DND-41 (cell line): ENCODE results near the gene ATF2.

ENCODE experiments used
- EZH2 ChIP-seq: IDR thresholded peaks from 3 replicates; pipeline ENCODE4 v1.6.1; 2012; ENCODE audit warnings: borderline replicate concordance, low read depth, mild to moderate bottlenecking, moderate library complexity, low read length, inconsistent platforms; ENCODE audit not compliant: severe bottlenecking
- TF ChIP-seq, protein P1 (sequence below): IDR thresholded peaks from 2 replicates; pipeline ENCODE4 v1.5.1; 2012; ENCODE audit warnings: borderline replicate concordance, low read length, moderate library complexity, mild to moderate bottlenecking; ENCODE audit not compliant: poor library complexity, severe bottlenecking; ENCODE audit errors: extremely low read depth

DNA sequence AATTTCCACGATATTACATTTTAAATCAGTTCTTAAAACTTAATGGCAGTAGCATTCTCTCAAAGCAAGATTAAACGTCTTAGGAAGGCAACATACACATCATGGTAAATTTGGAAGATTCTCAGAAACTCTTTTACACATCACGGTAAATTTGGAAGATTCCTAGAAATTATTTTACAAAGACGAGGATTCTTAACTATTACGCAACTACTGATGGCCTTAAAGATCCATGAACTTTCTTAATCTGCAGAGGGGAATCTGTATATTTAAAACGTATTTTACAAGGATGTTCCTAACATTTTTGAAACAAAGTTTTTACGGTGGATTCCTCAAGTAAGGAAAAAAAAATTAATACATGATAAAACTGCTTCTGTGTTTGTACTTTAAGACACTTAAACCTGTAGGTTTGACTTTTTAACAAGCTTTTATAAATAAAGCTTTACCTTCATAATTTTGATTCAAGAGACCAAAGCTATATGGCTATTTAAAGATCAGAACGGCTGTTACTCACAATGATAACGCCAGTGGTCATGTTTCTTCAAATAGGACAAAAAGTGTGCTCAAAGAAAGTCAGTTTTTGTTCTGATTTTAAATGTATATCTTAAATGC is 1.7 kb downstream of the ATF2 start:
- no peak for TF ChIP-seq EZH2
- TF ChIP-seq, protein P1, sequence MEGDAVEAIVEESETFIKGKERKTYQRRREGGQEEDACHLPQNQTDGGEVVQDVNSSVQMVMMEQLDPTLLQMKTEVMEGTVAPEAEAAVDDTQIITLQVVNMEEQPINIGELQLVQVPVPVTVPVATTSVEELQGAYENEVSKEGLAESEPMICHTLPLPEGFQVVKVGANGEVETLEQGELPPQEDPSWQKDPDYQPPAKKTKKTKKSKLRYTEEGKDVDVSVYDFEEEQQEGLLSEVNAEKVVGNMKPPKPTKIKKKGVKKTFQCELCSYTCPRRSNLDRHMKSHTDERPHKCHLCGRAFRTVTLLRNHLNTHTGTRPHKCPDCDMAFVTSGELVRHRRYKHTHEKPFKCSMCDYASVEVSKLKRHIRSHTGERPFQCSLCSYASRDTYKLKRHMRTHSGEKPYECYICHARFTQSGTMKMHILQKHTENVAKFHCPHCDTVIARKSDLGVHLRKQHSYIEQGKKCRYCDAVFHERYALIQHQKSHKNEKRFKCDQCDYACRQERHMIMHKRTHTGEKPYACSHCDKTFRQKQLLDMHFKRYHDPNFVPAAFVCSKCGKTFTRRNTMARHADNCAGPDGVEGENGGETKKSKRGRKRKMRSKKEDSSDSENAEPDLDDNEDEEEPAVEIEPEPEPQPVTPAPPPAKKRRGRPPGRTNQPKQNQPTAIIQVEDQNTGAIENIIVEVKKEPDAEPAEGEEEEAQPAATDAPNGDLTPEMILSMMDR, result no peak
